Measurements from ENCODE around the gene TUBGCP5.
A peak's percentile ranks its signal among the peaks of the same experiment; 100 is the strongest.

GRCh38 chr15:23035964-23036566, 3.3 kb downstream of the TUBGCP5 start:
- TF ChIP-seq, protein P1, sequence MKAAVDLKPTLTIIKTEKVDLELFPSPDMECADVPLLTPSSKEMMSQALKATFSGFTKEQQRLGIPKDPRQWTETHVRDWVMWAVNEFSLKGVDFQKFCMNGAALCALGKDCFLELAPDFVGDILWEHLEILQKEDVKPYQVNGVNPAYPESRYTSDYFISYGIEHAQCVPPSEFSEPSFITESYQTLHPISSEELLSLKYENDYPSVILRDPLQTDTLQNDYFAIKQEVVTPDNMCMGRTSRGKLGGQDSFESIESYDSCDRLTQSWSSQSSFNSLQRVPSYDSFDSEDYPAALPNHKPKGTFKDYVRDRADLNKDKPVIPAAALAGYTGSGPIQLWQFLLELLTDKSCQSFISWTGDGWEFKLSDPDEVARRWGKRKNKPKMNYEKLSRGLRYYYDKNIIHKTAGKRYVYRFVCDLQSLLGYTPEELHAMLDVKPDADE (IDR thresholded peaks at IDR 0.05): no peak
- TF ChIP-seq POLR2AphosphoS5 (IDR thresholded peaks at IDR 0.05; ENCODE audit: low read depth) (no peak), CTCF (conservative IDR thresholded peaks at IDR 0.05; ENCODE audit: low read depth in 2 of 2) (peak; percentile 77 to 79), CREB1 (CRISPR knock-in tag; IDR thresholded peaks at IDR 0.05; ENCODE audit: low read depth) (no peak), EZH2 (IDR thresholded peaks at IDR 0.05; ENCODE audit: low read depth, unreplicated experiment) (no peak), EZH2phosphoT487 (IDR thresholded peaks at IDR 0.05; ENCODE audit: unreplicated experiment) (no peak), JUNB (IDR thresholded peaks at IDR 0.05; ENCODE audit: unreplicated experiment) (no peak), REST (IDR thresholded peaks at IDR 0.05; ENCODE audit: unreplicated experiment) (no peak), ZNF331 (CRISPR knock-in tag; IDR thresholded peaks at IDR 0.05; ENCODE audit: low read depth) (no peak), ZNF114 (CRISPR knock-in tag; IDR thresholded peaks at IDR 0.05) (no peak), STAT1 (IDR thresholded peaks at IDR 0.05; ENCODE audit: unreplicated experiment) (no peak), NANOG (IDR thresholded peaks at IDR 0.05; ENCODE audit: borderline replicate concordance) (no peak)
